Activated CD8-positive, alpha-beta memory T cell treated with anti-CD3 and anti-CD28 coated beads, Interleukin-2, amount 50 U/mL, for 24 hours (primary cell): ENCODE results near the gene ARHGAP22.

Experiments used
- DNase-seq: peaks from one replicate; pipeline ENCODE4 v3.0.0-alpha.2; 2020; ENCODE audit errors: extremely low read depth

ARHGAP22 gene

DNA sequence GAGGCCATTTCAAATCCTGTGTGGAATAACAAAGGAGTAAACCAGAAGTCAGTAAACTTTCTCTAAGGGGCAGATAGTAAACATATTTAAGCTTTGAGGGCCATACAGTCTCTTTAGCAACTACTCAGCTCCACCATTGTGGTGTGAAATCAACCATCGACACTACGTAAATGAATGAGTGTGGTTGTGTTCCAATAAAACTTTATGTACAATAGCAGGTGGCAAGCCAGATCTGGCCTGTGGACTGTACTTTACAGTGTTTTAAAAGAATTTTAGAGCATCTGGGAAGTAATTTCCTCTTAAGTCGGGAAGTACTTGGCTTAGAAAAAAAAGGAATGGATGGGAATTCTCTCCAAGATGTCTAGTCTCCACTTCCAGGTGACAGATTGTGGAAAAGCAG lies 71.3 kb downstream of the ARHGAP22 start:
- no peak for DNase-seq

DNA sequence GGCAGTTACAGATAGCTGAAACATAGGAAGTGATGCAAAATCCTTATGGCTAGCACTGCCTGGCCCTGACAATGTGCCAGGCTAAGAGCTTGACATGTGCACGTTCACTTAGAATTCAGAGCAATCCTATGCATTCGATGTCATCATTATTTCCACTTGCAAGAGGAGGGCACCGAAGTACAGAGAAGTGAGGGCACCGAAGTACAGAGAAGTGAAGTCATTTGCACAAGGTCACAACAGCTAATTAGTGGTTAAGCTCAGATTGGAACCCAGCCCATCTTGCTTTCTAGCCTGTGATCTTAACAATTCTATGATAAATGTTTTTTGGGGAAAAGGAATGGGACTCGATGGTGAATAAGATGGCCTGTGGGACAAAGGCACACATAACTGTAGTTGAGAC lies 73.4 kb downstream of the ARHGAP22 start:
- no peak for DNase-seq

DNA sequence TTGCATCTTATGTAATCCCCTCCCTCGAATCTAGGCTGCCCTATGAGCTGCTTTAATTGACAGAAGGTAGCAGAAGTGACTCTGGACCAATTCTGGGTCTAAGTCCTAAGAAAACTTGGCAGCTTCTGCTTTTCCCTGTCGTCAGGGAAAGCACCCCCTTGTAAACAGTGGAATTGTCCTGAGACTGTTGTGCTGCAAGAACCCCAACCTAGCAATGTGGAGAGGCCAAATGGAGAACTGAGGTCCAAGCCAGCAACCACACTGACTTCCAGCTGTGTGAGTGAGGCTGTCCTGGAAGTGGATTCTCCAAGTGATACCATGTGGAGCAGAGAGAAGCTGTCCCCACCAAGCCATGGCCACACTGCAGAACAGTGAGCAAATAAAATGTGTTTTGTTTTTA lies 75.5 kb downstream of the ARHGAP22 start:
- no peak for DNase-seq

GRCh38 chr10:48527756-48528155 lies 77.1 kb downstream of the ARHGAP22 start:
- no peak for DNase-seq

DNA sequence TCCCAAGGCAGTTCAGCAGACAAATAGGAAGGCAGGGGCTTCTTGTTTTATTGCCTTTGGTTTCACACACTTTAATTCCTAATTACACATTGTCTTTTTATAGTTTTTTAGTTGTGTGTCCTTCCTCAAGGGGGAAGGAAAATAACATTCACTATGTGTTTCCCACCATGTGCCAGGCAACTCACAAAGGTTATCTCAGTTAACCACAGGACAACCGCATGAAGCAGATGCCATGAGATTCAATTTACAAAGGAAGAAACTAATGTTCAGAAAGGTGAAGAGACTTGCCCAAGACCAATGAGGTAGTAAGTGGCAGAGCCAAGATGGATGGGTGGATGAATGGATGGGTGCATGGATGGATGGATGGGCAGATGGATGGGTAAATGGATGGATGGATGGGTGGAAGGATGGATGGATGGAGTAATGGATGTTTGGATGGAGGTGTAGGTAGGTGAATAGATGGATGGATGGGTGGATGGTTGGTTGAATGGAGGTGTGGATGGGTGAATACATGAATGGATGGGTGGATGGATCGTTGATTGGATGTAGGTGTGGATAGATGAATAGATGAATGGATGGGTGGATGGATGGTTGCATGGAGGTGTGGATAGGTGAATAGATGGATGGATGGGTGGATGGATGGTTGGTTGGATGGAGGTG lies 77.9 kb downstream of the ARHGAP22 start:
- DNase-seq = no peak

DNA sequence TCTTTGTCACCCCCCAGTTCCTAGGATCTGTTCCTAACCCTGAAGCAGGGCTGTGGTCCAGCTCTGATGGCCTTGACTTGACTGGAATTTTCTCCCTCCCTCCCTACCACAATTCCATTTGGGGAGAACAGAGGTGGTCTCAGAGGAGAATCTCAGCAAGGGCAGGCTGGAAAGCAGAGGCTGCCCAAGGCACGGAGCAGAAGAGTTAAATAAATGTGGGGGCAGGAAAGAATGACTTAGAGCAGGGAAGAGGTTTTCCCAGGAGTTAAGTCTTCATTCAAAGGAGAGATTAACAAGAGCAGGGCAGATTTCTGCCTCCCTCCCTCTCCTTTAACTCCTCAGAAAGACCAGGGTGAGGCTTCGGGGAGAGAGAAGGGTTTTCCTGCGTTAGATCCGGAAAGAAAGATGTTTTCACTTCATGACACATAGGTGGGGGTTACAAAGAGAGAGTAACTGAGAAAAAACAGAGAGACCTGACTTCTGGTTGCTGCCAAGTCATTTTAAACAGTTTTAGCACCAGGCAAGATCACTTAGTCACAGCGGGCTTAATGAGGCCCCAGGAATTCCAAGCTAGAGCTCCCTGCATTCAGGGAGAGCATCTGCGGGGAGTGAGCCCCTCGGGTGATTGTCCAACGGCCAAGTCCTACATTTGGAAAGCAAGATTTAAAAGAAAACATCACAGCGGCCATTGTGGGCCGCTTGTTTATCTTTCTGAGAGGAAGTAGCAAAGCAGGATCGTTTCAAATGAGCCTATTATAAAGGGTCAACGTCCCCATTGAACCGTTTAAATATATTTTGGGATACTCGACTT lies 78.7 kb downstream of the ARHGAP22 start:
- no peak for DNase-seq

- DNase-seq = no peak
These were observed 79.8 kb downstream of the ARHGAP22 start for GRCh38 chr10:48525113-48525512.

DNA sequence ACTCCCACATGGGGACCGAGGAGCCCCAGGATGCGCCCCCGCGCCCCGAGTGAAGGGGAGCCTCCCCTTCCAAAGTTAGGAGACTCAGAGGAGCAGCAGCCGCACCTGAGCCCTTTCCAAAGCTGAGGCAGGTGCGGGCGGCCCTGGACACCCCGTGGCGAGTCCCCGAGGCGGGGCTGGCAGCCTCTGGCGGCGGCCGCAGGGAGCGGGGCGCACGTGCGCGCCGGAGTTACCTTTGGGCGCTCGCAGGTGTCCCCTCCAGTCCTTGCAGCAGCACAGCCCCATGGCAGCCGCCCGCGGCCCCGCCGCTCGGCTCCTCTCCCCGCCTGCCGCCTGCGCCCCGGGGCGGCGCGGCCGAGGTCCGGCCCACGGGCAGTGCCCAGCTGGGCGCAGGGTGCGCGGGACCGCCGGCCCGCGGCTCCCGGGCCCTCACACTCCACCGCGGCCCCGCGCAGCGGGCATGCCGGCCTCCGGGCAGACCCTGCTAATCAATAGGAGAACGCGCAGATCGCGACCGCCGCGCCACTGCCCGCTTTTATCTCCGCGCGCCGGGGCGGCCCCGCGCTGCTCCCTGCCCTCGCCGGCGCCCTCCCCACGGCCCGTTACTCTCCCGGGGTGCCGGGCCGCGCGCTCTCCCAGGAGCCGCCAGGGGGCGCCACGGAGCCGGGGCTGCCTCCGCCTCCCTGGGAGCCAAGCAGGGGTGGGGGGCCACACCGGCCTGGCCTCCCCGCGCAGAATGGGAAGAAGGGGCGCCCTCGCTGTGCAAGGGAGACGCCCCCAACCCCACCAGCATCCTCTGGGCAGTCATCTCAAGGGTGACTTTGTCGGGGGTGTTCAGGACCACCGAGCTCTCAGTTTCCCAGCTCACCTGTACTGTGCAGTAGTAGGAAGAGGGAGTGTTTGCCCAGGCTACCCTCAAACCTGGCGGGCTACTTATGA lies 80.8 kb downstream of the ARHGAP22 start:
- no peak for DNase-seq

DNA sequence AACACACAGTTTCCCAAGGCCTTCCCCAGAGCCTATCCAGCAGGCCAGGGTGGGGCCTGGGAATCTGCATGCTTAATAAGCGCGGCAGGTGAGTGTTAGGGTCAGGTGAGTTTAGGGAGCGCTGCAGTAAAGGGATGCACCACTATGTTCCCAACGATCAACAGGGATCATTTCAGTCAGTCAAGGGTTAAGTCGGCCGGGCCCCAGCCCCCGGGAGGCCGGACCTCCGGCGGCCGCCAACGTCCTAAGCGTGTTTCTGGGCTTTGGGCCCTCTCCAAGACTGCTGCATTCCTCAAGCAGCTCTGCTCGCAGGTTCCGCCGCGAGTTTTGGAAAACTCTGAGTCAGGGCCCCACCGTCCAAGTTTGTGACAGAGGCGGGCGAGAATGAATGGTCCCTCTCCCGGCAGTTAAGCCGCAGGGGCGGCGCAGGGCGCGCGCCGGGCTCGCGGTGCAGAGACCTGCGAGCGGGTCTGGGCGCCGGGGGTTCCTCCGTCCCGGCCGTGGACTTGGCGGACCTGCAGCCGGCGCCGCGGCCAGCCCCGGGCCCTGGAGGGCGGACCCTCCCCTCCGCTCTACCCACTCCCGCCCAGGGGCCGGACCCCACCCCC lies 81.6 kb downstream of the ARHGAP22 start:
- no peak for DNase-seq

DNA sequence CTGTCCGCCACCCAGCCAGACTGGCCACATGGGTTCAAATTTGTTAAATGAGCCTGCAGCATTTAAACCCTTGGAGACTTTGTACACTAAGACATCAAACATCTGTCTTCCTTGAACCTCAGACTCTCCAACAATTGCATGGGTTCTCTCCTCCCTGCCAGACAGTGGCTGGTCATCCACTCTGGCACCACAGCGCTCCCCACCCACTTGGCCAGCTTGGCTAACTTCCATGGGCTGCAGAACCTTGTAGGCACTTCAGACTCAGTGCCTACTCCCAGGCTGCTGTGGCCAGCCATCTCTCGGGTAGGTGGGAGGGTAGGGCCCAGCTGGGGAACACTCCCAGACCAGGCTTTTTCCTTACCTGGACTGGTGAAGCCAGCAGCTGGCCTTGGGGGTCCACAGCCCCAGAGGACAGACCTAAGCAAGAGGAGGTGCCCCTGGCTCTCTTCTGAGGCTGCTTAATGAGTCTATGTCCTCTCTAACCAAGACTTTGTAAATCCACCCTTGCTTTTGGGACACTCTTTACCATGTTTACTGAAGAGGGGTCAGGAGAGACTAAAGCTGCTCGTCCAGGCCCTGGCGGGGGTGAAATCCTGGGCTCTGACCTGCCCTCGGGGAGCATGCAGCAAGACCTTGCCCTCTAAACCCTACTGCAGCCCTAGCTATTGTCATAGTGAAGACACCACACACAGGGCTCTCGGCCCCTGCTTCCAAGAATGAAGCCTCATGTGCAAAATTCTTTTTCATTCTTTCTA lies 82.7 kb downstream of the ARHGAP22 start:
- DNase-seq = no peak

GRCh38 chr10:48520594-48520993 lies 84.3 kb downstream of the ARHGAP22 start:
- no peak for DNase-seq

DNA sequence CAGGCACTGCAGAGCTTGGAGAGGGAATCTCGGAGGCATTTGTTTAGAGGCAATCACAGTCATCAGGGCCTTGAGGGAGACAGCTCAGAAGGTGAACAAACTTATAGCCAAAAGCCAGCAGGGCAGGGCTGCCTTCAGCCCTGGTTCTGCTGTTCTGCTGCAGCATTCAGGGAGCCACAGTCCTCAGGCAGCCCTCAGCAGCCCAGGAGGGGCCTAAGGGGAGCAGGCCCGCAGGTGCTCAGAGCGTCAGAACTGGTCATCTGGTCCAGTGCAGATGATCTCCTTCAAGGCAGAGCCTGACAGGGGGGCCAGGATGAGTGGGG lies 84.7 kb downstream of the ARHGAP22 start:
- DNase-seq = no peak

GRCh38 chr10:48519481-48520183 lies 85.2 kb downstream of the ARHGAP22 start:
- no peak for DNase-seq

GRCh38 chr10:48518986-48519385 lies 85.9 kb downstream of the ARHGAP22 start:
- DNase-seq = no peak

GRCh38 chr10:48517911-48518811 lies 86.7 kb downstream of the ARHGAP22 start:
- DNase-seq = no peak

- no peak for DNase-seq
These were observed 87.4 kb downstream of the ARHGAP22 start for GRCh38 chr10:48517482-48517881.

- no peak for DNase-seq
These were observed 88.0 kb downstream of the ARHGAP22 start for GRCh38 chr10:48516911-48517310.

- no peak for DNase-seq
These were observed 90.0 kb downstream of the ARHGAP22 start for GRCh38 chr10:48514916-48515315.

GRCh38 chr10:48514255-48514654 lies 90.6 kb downstream of the ARHGAP22 start:
- DNase-seq = no peak

DNA sequence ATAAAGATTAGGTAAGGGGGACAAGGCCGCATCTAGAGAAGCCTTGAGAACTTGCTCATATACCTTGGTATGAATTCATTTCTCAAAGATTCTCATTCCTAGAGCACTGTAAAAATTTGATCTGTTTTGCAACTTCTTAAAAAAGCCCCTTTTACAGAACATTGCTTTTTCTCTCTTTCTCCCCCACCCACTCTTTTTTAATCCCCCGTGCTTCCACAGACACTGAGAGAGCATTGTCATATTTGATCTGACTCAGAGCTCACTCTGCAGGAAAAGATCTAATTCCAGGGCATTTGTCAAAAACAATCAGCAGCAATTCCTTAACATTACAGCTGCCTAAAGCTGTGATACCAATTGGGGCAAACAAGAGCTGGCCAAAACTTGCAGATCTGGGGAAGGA lies 92.0 kb downstream of the ARHGAP22 start:
- no peak for DNase-seq
